OCI-LY3 (cell line): ENCODE measurements around the gene KDM8.

Experiments
- EZH2phosphoT487 ChIP-seq: fragments of 200-600 bp; shearing (Covaris generic); IDR thresholded peaks from 2 replicates; pipeline ENCODE4 v1.6.1; 2018; ENCODE audit warnings: antibody characterized with exemption, mixed run types, low read depth
- TF ChIP-seq, protein P1 (sequence below): fragments of 200-600, 300-600 bp; sonication (generic); IDR thresholded peaks from 2 replicates; pipeline ENCODE4 v1.5.1; 2014; ENCODE audit warnings: antibody characterized with exemption, low read length, low read depth

DNA sequence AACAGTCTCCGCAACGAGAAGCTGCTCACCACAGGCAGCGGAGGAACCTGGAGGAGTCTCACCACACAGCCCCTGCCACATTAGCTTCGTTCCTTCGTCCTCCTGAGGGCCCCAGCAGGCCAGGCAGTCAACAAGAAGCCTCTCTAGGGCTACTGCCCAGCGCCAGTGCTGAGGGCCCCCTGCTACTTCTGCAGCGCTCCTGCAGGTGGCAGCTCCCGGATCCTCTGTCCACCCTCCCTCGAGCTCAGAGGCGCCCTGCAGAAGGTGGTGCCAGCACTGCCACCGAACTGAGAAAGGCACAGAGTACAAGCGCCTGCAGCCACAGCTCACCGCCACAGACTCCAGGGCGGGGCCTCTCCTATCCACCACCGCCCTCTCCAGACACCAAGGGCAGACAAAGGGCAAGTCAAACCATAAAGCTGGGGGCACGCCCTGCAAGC, 27.3 kb downstream of the KDM8 start:
- TF ChIP-seq, protein P1, sequence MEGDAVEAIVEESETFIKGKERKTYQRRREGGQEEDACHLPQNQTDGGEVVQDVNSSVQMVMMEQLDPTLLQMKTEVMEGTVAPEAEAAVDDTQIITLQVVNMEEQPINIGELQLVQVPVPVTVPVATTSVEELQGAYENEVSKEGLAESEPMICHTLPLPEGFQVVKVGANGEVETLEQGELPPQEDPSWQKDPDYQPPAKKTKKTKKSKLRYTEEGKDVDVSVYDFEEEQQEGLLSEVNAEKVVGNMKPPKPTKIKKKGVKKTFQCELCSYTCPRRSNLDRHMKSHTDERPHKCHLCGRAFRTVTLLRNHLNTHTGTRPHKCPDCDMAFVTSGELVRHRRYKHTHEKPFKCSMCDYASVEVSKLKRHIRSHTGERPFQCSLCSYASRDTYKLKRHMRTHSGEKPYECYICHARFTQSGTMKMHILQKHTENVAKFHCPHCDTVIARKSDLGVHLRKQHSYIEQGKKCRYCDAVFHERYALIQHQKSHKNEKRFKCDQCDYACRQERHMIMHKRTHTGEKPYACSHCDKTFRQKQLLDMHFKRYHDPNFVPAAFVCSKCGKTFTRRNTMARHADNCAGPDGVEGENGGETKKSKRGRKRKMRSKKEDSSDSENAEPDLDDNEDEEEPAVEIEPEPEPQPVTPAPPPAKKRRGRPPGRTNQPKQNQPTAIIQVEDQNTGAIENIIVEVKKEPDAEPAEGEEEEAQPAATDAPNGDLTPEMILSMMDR, result peak; percentile 27
- TF ChIP-seq EZH2phosphoT487, result no peak
